ENCODE measurements around the gene ADAMTS7. TPM values are rescaled to one million over a fixed set of nuclear protein-coding genes. Genes with fewer than 3 reads are reported as not detected.

Gene ADAMTS7
- total and polyA plus RNA-seq, 7 donors: 0.32 to 1.3 (median 0.74) TPM

DNA sequence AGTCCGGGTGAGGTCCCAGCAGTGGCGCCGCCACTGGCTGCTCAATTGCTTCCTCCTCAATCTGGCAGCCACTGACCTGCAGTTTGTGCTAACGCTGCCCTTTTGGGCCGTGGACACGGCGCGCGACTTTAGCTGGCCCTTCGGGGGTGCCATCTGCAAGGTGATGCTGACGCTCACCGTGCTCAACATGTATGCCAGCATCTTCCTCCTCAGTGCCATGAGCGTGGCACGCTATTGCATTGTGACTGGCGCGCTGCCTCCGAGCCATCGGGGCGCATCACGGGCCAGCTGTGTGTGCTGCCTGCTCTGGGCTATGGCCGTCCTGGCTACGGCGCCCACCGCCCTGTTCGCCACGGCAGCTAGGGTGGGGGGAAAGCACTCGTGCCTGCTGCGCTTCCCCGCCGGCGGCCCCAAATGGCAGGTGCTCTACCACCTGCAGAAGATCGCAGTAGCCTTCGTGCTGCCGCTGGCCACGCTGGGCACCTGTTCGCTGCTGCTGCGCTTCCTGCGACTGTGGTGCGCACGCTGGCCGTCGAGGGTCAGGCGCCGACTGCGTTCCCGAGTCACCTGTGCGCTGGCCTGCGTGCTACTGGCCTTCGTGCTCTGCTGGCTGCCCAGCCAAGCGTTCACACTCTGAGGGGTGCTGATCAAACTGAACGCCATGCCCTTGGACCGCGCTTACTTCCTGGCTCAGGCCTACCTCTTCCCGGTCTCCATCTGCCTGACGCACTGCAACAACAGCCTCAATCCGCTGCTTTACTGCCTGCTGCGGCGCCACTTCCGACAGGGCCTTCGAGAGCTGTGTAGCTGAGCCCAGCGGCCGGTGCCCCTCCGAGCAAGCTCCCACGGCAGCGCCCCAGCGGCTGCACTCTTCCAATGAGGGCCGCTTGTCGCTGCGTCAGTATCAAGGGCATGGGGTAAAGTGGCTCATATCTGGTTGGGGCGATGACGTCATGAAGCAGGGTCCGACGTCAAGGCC, 20.3 kb upstream of the ADAMTS7 start:
- intact Hi-C loops (cut with DNase I): no loop called here
- H3K4me1 ChIP-seq: no peaks in the 10 kb centered on the region
- WGBS, 3 donors: 83 to 84% (median 84%) methylated on average over 71 to 73 of the region's 73 CpGs
- no peak overlapping the region for H3K4me3 ChIP-seq
- no peak for ATAC-seq
- peaks cover 0 to 17% (median 0%) of the 10 kb centered on the region in 3 donors for H3K27me3 ChIP-seq (ENCODE audit: insufficient read depth in 3 of 3, low read length in 2 of 3)
- no peak overlapping the region for H3K27ac ChIP-seq
- H3K9me3 ChIP-seq: no peaks in the 10 kb centered on the region
- DNase-seq: no peak
- H3K36me3 ChIP-seq (ENCODE audit: insufficient read depth in 1 of 2, low read depth in 1 of 2): no peaks in the 10 kb centered on the region
- TF ChIP-seq, protein P1, sequence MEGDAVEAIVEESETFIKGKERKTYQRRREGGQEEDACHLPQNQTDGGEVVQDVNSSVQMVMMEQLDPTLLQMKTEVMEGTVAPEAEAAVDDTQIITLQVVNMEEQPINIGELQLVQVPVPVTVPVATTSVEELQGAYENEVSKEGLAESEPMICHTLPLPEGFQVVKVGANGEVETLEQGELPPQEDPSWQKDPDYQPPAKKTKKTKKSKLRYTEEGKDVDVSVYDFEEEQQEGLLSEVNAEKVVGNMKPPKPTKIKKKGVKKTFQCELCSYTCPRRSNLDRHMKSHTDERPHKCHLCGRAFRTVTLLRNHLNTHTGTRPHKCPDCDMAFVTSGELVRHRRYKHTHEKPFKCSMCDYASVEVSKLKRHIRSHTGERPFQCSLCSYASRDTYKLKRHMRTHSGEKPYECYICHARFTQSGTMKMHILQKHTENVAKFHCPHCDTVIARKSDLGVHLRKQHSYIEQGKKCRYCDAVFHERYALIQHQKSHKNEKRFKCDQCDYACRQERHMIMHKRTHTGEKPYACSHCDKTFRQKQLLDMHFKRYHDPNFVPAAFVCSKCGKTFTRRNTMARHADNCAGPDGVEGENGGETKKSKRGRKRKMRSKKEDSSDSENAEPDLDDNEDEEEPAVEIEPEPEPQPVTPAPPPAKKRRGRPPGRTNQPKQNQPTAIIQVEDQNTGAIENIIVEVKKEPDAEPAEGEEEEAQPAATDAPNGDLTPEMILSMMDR (IDR thresholded peaks at IDR 0.05): no peak

DNA sequence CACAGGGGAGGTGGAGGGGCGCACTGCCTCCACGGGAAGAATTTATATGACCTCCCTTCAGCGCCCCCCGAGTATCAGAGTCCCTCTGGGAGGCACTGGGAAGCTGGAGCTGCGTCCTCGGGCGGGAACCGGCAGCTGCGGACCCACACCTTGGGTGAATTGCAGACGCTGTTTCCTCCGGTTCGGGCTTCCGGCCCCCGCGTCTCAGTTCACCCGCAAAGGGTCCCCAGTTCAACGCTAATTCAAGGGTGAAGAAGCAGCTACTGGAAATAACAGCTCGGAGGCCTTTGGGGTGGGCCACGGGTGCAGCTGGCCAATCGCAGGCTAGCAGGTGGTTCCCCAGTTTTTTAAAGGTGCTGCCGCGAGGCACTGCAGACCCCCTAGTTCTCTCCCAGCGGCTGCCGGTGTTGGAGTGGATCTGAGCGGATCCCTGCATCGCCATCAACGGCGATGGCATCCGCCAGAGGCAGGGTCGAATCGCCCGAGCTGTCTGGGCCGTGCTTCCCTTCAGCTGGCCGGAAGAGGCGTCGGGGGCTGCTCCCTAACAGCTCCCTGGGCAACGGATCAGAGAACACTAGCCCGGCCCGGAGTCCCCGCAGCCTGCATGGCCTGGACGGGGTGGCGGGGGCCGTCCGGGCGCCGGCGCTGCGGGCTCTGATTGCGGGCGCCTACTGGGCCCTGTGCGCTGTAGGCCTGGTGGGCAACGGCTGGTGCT, 19.4 kb upstream of the ADAMTS7 start:
- DNase-seq (no peak), ATAC-seq (no peak)
- Histone ChIP-seq H3K27me3 (ENCODE audit: insufficient read depth in 3 of 3, low read length in 2 of 3) (peaks cover 0 to 14% (median 0%) of the 10 kb centered on the region in 3 donors), H3K4me3 (no peak overlapping the region), H3K27ac (no peak overlapping the region), H3K4me1 (no peaks in the 10 kb centered on the region), H3K36me3 (ENCODE audit: insufficient read depth in 1 of 2, low read depth in 1 of 2) (no peaks in the 10 kb centered on the region), H3K9me3 (no peaks in the 10 kb centered on the region)
- 37 to 54% (median 50%) methylated on average over 46 to 52 of the region's 52 CpGs for WGBS, 3 donors
- intact Hi-C loops (cut with DNase I): no loop called here
- TF ChIP-seq, protein P1 (IDR thresholded peaks at IDR 0.05): no peak

DNA sequence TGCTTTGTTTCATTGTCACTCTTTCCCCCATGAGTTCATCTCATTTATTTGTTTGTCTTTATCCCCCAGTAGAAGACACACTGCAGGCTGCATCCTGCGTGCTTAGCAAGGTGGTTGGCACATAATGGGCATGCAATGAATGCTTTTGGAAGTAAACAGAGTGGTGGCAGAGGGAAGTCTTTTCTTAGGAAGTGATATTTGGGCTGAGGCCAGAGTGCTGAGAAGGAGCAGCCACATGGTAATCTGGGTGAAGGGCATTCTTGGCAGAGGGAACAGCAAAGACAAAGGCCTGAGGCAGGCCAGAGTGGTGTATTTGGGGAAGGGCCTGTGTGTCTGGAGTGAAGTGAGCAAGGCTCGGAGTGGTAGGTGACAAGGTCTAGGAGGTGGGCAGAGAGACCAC, 17.7 kb upstream of the ADAMTS7 start:
- intact Hi-C loops (cut with DNase I): no loop called here
- no peak overlapping the region for H3K27ac ChIP-seq
- TF ChIP-seq, protein P1 (IDR thresholded peaks at IDR 0.05): no peak
- WGBS, 3 donors: 67 to 72% (median 69%) methylated on average over 2 of the region's 2 CpGs
- no peak overlapping the region for H3K4me3 ChIP-seq
- H3K4me1 ChIP-seq: no peaks in the 10 kb centered on the region
- H3K27me3 ChIP-seq (ENCODE audit: insufficient read depth in 3 of 3, low read length in 2 of 3): peaks cover 0 to 14% (median 0%) of the 10 kb centered on the region in 3 donors
- no peaks in the 10 kb centered on the region for H3K36me3 ChIP-seq (ENCODE audit: insufficient read depth in 1 of 2, low read depth in 1 of 2)
- ATAC-seq (no peak), DNase-seq (no peak)
- no peaks in the 10 kb centered on the region for H3K9me3 ChIP-seq

DNA sequence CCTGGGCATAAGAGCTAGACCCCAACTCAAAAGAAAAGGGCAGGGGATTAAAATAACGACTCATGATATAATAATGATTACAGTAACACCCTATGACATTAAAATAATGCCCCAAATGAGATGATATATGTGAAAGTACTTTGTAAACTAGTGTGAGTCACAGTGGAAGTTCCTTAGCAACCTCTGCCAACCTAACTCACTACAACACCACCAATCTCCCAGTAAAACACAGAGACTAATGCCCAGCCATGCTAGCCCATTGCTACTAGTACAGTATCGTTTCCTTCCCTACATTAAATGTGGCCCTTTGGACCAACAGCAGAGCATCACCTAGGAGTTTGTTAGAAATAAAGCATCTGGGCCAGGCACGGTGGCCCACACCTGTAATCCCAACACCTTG, 11.2 kb upstream of the ADAMTS7 start:
- no peaks in the 10 kb centered on the region for H3K36me3 ChIP-seq (ENCODE audit: insufficient read depth in 1 of 2, low read depth in 1 of 2)
- no peaks in the 10 kb centered on the region for H3K9me3 ChIP-seq
- 58 to 66% (median 63%) methylated on average over 3 of the region's 3 CpGs for WGBS, 3 donors
- TF ChIP-seq, protein P1 (IDR thresholded peaks at IDR 0.05): no peak
- no peak overlapping the region for H3K27ac ChIP-seq
- H3K4me3 ChIP-seq: no peak overlapping the region
- ATAC-seq (no peak), DNase-seq (no peak)
- intact Hi-C loops (cut with DNase I): no loop called here
- peaks cover 0 to 4% (median 0%) of the 10 kb centered on the region in 3 donors for H3K27me3 ChIP-seq (ENCODE audit: insufficient read depth in 3 of 3, low read length in 2 of 3)
- H3K4me1 ChIP-seq: no peaks in the 10 kb centered on the region
